Activated CD4-positive, alpha-beta memory T cell treated with anti-CD3 and anti-CD28 coated beads for 36 hours (primary cell): ENCODE results near the gene YDJC. TPM values are rescaled to one million over a fixed set of nuclear protein-coding genes. Genes with fewer than 3 reads are reported as not detected.

ENCODE experiments used
- CTCF ChIA-PET: fragments of 350-600 bp; sonication (Branson Sonifier 250); formaldehyde crosslinking; loops from one replicate; lab custom pipeline; 2021; ENCODE audit warnings: antibody characterized with exemption, inconsistent platforms; lab: Charles Lee
- POLR2A ChIA-PET: fragments of 350-600 bp; sonication (Branson Sonifier 250); formaldehyde crosslinking; loops from one replicate; lab custom pipeline; 2021; ENCODE audit warnings: antibody characterized with exemption; lab: Charles Lee
- DNase-seq: peaks from one replicate; pipeline ENCODE4 v3.0.0-alpha.2; 2020
- H3K27ac Mint-ChIP-seq: one replicate; pipeline ENCODE4 v1.8.0; 2021; ENCODE audit warnings: mixed read lengths
- H3K27me3 Mint-ChIP-seq: one replicate; pipeline ENCODE4 v1.8.0; 2021; ENCODE audit warnings: mixed read lengths
- H3K36me3 Mint-ChIP-seq: one replicate; pipeline ENCODE4 v1.8.0; 2021; ENCODE audit warnings: mixed read lengths
- H3K4me1 Mint-ChIP-seq: one replicate; pipeline ENCODE4 v1.8.0; 2021; ENCODE audit warnings: low read depth, mixed read lengths
- H3K4me3 Mint-ChIP-seq: one replicate; pipeline ENCODE4 v1.8.0; 2021; ENCODE audit warnings: mild to moderate bottlenecking, mixed read lengths
- H3K9me3 Mint-ChIP-seq: one replicate; pipeline ENCODE4 v1.8.0; 2021; ENCODE audit warnings: mixed read lengths
- intact Hi-C: fragments of 100-400 bp; cut with micrococcal nuclease; formaldehyde crosslinking; loops from one replicate; pipeline ENCODE4 v1.15.1; 2023
- total RNA-seq, 2 experiments: library from RNA; stranded (reverse); gene quantifications; one replicate each; pipeline ENCODE4 v1.2.3, GENCODE V29; 2021

Gene YDJC
- total RNA-seq, 2 experiments from 2014 or later = 45.3 to 47.1 TPM

GRCh38 chr22:21663738-21664137, 33.9 kb upstream of the YDJC start:
- H3K9me3 Mint-ChIP-seq = no peaks in the 10 kb centered on the region
- H3K27me3 Mint-ChIP-seq = no peaks in the 10 kb centered on the region
- ChIA-PET POLR2A (no interaction called here), CTCF (interaction anchor here (1.2 kb wide), 1 partner anchor 22 kb away, joined by 3 read pairs; no protein-coding TSS in a partner anchor)
- intact Hi-C loops = loop anchor here (2.0 kb wide), 1 partner anchor 71 kb away; the partner anchor contains the start of gene YPEL1
- H3K4me3 Mint-ChIP-seq = no peak overlapping the region
- DNase-seq = no peak
- no peak overlapping the region for H3K27ac Mint-ChIP-seq
- H3K36me3 Mint-ChIP-seq = no peaks in the 10 kb centered on the region
- peaks cover 15% of the 10 kb centered on the region for H3K4me1 Mint-ChIP-seq

DNA sequence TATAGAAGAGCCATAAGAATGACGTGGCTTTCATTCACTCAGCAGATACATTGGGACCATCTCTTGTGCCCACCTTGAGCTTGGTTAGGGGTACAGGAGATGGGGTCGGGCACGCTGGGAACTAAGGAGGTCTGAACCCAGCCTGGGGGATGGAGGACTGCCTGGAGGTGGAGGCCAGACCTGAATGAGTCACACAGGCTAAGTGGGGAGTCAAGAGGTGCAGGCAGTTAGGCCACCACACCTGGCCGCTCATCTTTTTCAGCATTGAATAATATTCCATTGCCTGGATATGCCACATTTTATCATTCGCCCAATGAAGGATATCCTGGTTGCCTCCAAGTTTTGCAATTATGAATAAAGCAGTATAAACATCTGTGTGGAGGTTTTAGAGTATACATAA, 32.2 kb upstream of the YDJC start:
- intact Hi-C loops = no loop called here
- Mint-ChIP-seq H3K27me3 (no peaks in the 10 kb centered on the region), H3K9me3 (no peaks in the 10 kb centered on the region), H3K4me3 (no peak overlapping the region), H3K36me3 (no peaks in the 10 kb centered on the region), H3K27ac (no peak overlapping the region), H3K4me1 (peaks cover 15% of the 10 kb centered on the region)
- CTCF ChIA-PET = no interaction called here
- no peak for DNase-seq
- POLR2A ChIA-PET = no interaction called here

DNA sequence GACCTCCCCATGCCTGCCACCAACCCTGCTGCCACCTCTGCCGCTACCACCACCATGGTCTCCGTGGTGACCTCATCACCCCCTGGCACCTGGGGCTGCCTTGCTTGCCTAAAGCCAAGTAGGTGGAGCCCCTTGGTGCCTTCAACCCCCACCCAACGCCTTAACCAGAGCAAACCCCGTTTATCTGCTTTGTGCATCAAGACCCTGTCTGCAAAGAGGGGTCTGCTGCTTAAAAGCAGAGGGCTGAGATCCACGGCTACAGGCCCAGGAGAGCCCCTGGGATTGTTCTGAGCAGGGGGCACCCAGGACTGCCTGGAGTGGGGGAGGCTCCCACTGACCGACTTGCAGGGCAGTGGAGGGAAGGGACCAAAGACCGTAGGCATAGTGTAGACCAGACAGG, 31.1 kb upstream of the YDJC start:
- Mint-ChIP-seq H3K27me3 (no peaks in the 10 kb centered on the region), H3K36me3 (no peaks in the 10 kb centered on the region)

GRCh38 chr22:21659864-21660525, 30.2 kb upstream of the YDJC start:
- peaks cover 17% of the 10 kb centered on the region for H3K4me1 Mint-ChIP-seq
- H3K27ac Mint-ChIP-seq = no peak overlapping the region
- no peaks in the 10 kb centered on the region for H3K36me3 Mint-ChIP-seq
- H3K9me3 Mint-ChIP-seq = no peaks in the 10 kb centered on the region
- POLR2A ChIA-PET = no interaction called here
- no peak for DNase-seq
- no peaks in the 10 kb centered on the region for H3K27me3 Mint-ChIP-seq
- H3K4me3 Mint-ChIP-seq = no peak overlapping the region
- CTCF ChIA-PET = interaction anchor here (2.3 kb wide), 1 partner anchor 17 kb away, joined by 11 read pairs; the partner anchor contains the start of gene SDF2L1
- intact Hi-C loops = no loop called here

More for the DNA sequence above, 31.1 kb upstream of the YDJC start:
- no peaks in the 10 kb centered on the region for H3K9me3 Mint-ChIP-seq
- peaks cover 19% of the 10 kb centered on the region for H3K4me1 Mint-ChIP-seq
- no peak overlapping the region for H3K4me3 Mint-ChIP-seq
- intact Hi-C loops = no loop called here
- no peak for DNase-seq
- POLR2A ChIA-PET = no interaction called here
- CTCF ChIA-PET = no interaction called here
- no peak overlapping the region for H3K27ac Mint-ChIP-seq

DNA sequence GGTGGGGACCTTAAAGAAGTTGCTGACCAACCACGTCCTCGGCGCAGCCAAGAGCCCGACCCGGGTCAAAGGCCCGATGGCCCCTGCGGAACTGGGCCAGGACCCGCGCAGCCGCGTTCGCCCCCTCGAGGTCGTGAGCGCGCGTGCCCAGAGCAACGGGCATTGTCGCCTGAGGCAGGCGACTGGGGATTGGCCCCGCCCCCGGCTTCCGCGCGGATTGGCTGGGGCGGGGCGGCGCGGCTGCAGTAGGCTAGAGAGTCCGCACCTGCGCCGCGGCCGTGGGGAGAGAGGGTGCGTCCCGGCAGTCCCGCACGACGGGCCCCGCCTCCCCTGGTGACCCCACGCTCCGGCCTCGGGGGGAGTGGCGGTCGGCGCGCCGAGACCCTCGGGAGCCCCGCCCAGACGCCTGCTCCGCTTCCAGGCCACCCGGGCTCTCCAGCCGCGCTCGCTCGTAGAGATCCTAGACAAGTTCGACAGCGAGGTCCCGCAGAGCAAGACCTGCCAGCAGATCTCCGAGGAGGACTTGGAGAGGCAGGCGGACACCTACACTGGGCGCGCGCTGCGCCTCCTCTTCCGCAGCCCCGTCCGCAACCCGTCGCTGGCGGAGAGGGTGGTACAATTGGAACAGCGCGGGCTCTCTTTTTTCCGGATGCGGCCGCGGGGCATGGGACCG, 27.7 kb upstream of the YDJC start:
- intact Hi-C loops = no loop called here
- DNase-seq = peak; percentile 84
- peak overlapping the region; percentile 84 for H3K4me3 Mint-ChIP-seq
- CTCF ChIA-PET = interaction anchor here (0.9 to 3.4 kb wide), 5 partner anchors 11 to 34 kb away, joined by 4 to 20 read pairs (median 5); partner anchors contain the start of gene SDF2L1
- POLR2A ChIA-PET = interaction anchor here (0.9 kb wide), 1 partner anchor 9 kb away, joined by 4 read pairs; no protein-coding TSS in a partner anchor
- H3K27me3 Mint-ChIP-seq = no peaks in the 10 kb centered on the region
- H3K27ac Mint-ChIP-seq = no peak overlapping the region
- H3K4me1 Mint-ChIP-seq = peaks cover 15% of the 10 kb centered on the region
- peaks cover 6% of the 10 kb centered on the region for H3K36me3 Mint-ChIP-seq
- H3K9me3 Mint-ChIP-seq = no peaks in the 10 kb centered on the region

DNA sequence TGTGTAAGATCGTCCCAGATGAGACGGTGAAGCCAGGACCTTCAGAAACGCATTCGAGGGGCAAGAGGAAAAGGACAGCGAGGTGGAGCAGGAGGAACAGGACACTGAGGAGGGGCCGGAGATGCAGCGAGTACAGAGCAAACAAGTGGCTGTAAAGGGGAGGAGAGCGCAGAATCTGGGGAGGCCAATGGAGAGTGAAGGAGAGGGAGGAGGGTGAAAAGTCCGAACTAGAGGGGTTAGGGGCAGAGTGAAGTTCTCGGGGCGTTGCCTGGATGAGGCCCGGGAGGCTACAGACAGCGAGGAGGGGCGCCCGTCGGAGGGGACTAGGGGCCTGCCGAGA, 27.2 kb upstream of the YDJC start:
- no peaks in the 10 kb centered on the region for H3K9me3 Mint-ChIP-seq
- no peak overlapping the region for H3K27ac Mint-ChIP-seq
- H3K4me3 Mint-ChIP-seq = peak overlapping the region; percentile 51
- H3K27me3 Mint-ChIP-seq = no peaks in the 10 kb centered on the region
- peaks cover 15% of the 10 kb centered on the region for H3K4me1 Mint-ChIP-seq
- intact Hi-C loops = no loop called here
- ChIA-PET CTCF (interaction anchor here (1.3 to 3.4 kb wide), 2 partner anchors 11 to 14 kb away, joined by 6 to 20 read pairs; no protein-coding TSS in a partner anchor), POLR2A (no interaction called here)
- DNase-seq = no peak
- peaks cover 6% of the 10 kb centered on the region for H3K36me3 Mint-ChIP-seq

DNA sequence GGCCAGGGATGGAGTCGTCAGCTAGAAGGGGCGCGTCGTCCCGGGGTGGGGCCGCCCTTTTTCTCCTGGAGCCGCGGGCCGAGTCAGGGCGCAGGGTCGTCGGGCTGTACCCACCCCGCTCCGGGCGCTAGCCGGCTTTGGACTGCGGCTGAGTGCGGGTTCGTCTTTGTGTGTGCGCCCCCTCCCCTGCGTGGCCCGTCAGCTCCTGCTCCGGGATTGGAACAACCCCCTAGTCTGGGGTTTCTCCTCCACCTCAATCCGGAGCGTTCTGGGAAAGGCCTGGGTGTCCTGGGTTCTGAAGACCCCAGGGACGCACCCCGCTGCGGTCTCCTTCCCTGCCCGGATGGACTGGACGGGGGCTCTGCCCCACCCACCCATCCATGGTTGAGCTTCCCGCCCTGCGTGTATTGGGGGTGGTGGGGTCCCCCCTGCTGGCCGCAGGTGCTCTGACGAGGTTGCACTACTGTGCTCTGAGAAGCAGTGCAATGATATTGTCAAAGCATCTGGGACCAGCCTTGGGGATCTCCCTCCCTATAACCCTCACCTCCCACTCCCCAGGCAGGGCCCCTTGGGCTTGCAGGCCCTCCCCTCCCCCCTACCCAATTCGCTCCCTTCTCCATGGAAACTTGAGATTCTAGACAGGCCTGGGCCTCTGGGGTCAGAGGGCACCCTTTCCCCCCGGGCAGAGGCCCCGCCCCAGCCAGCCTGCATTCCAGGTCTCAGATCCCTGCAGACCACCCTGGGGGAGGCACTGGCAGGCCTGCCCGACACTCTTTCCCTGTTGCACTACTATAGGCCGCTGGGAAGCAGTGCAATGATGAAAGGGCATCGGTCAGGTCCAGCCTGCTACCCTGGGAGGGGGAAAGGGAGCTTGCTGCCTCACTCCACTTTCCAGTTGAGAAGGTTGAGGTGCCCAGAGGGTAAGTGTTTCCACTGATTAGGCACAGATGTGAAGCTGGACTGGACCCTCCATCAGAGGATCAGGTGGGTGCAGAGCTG, 23.0 kb upstream of the YDJC start:
- Mint-ChIP-seq H3K27me3 (no peaks in the 10 kb centered on the region), H3K4me1 (peaks cover 23% of the 10 kb centered on the region), H3K9me3 (no peaks in the 10 kb centered on the region), H3K36me3 (peaks cover 10% of the 10 kb centered on the region), H3K27ac (no peak overlapping the region), H3K4me3 (peak overlapping the region; percentile 85)
- ChIA-PET POLR2A (interaction anchor here (3.5 kb wide), 1 partner anchor 10 kb away, joined by 29 read pairs; the partner anchor contains the start of gene SDF2L1), CTCF (interaction anchor here (0.8 to 4.5 kb wide), 4 partner anchors 10 to 28 kb away, joined by 3 to 30 read pairs (median 6); partner anchors contain the start of genes SDF2L1 and YDJC)
- DNase-seq = no peak
- intact Hi-C loops = loop anchor here (5.0 kb wide), 1 partner anchor 84 kb away; the partner anchor contains the start of gene YPEL1

DNA sequence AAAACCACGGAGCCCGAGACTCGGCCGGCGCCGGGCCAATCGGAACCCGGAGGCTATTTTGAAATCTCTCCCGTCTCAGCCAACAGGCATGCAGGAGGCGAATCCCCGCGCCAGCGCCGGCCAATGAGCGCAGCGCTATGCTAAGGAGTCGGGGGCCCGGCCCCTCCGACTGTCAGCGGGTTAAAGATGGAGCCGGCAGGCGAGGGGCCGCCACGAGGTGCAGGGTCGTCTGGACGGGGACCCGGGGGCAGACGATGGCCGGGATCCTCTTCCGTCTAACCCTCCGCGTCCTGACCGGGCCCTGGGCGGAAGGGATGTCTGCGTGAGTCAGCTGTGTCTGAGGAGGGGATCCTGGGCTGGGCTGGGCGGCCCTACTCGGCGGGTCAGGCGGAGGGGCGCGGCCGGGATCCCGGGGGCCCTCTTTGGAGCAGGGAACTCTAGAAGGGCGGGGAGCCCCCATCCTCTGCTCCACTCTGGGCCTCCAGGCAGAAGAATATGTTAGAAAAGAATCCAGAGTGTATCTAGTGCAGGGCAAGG, 22.3 kb upstream of the YDJC start:
- DNase-seq = peak; percentile 93
- Mint-ChIP-seq H3K27me3 (no peaks in the 10 kb centered on the region), H3K4me1 (peaks cover 20% of the 10 kb centered on the region), H3K27ac (peak overlapping the region; percentile 38), H3K36me3 (peaks cover 10% of the 10 kb centered on the region), H3K4me3 (peak overlapping the region; percentile 85), H3K9me3 (no peaks in the 10 kb centered on the region)
- ChIA-PET POLR2A (interaction anchor here (3.5 kb wide), 1 partner anchor 10 kb away, joined by 29 read pairs; the partner anchor contains the start of gene SDF2L1), CTCF (interaction anchor here (0.8 to 4.5 kb wide), 2 partner anchors 9 to 23 kb away, joined by 9 to 30 read pairs; partner anchors contain the start of genes SDF2L1 and YDJC)
- intact Hi-C loops = loop anchor here (5.0 kb wide), 1 partner anchor 85 kb away; the partner anchor contains the start of gene YPEL1

GRCh38 chr22:21651521-21652009, 21.7 kb upstream of the YDJC start:
- ChIA-PET CTCF (interaction anchor here (4.5 kb wide), 1 partner anchor 9 kb away, joined by 30 read pairs; the partner anchor contains the start of gene SDF2L1), POLR2A (interaction anchor here (3.5 kb wide), 1 partner anchor 9 kb away, joined by 29 read pairs; the partner anchor contains the start of gene SDF2L1)
- peak overlapping the region; percentile 77 for H3K27ac Mint-ChIP-seq
- peaks cover 19% of the 10 kb centered on the region for H3K4me1 Mint-ChIP-seq
- DNase-seq = peak; percentile 31
- H3K4me3 Mint-ChIP-seq = peak overlapping the region; percentile 85
- intact Hi-C loops = loop anchor here (1.0 to 5.0 kb wide), 2 partner anchors 9 to 86 kb away; partner anchors contain the start of genes SDF2L1 and YPEL1
- no peaks in the 10 kb centered on the region for H3K27me3 Mint-ChIP-seq
- peaks cover 13% of the 10 kb centered on the region for H3K36me3 Mint-ChIP-seq
- no peaks in the 10 kb centered on the region for H3K9me3 Mint-ChIP-seq

DNA sequence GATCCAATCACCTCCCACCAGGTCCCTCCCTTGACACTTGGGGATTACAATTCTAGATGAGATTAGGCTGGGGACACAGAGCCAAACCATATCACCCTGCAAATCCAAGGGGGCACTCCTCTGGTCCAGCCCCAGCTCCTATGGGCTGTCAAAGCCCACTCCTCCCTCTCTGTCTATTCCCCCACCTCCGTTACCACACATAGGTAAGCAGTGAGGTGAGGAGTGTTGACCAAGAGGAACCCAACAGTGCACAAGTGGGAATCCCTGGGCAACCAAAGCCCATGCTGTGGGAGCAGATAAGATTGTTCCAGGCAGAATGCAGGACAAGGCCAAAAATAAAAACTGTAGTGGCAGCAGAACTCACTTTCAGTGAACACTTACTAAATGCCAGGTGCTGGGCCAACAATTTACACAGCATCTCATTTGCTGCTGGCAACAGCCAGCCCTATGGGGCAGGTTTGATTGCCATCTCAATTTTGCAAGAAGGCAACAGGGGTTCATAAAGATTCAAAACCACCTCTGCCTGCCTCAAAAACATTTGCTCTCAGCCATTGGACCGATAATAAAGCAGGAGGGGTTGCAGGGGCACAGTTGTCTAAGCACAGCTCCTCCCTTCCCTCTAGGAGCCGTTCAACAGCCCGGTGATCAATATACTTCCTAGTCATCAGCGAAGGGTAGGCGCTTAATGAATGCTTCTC, 21.1 kb upstream of the YDJC start:
- peak overlapping the region; percentile 77 for H3K27ac Mint-ChIP-seq
- H3K27me3 Mint-ChIP-seq = no peaks in the 10 kb centered on the region
- DNase-seq = no peak
- no peaks in the 10 kb centered on the region for H3K9me3 Mint-ChIP-seq
- H3K36me3 Mint-ChIP-seq = peaks cover 18% of the 10 kb centered on the region
- peaks cover 22% of the 10 kb centered on the region for H3K4me1 Mint-ChIP-seq
- H3K4me3 Mint-ChIP-seq = peak overlapping the region; percentile 85
- ChIA-PET CTCF (interaction anchor here (4.5 kb wide), 1 partner anchor 8 kb away, joined by 30 read pairs; the partner anchor contains the start of gene SDF2L1), POLR2A (interaction anchor here (3.5 kb wide), 1 partner anchor 8 kb away, joined by 29 read pairs; the partner anchor contains the start of gene SDF2L1)
- intact Hi-C loops = loop anchor here (1.0 to 5.0 kb wide), 2 partner anchors 9 to 86 kb away; partner anchors contain the start of genes SDF2L1 and YPEL1
